Activated gamma-delta T cell treated with anti-CD3 and anti-CD28 coated beads, Interleukin-2, amount 50 U/mL, for 16 hours (primary cell): ENCODE results near the gene NOX5.

Experiments used
- DNase-seq: peaks from one replicate; pipeline ENCODE4 v3.0.0-alpha.2; 2020; ENCODE audit warnings: low read depth

The NOX5 gene

DNA sequence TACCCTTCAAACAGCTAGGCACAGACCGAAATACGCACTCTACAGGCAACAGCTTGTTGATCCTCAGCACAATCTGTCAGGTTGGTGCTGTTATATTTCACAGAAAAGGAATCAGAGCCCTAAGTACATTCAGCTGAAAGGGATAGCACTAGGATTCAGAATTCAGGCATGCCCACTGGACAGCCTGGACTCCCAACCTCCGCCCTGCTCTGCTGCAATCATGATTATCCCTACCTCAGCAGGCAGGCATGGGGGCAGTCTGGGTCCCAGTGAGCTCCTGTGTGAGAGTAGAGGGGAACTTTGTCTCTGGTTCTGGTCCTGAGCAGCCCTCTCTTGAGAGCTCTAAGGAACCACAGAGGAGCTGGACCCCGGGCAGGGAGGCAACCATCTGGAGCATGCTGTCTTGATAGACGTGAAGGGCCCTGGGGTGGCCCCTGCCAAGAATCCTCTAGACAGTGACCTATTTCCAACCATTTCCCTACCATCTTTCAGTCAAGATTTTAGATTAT, 23.4 kb upstream of the NOX5 start:
- DNase-seq: no peak

DNA sequence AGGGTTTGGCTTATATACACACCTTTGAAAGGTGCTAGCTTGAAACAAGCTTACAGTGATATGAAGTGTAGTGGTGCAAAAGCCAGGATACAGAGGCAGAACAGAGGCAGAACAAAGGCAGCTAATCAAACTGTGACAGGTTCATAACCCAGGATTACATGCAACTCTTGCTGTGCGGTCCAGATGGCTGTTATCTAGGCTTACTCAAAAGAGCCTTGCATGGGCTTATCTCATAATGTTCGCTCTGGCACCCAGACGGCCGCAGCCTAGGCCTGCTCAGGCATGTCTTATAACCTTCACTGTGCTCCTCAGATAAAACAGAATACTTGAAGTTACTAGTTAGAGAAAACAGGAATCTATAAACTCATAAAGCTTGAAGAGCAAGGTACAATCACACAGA, 22.8 kb upstream of the NOX5 start:
- DNase-seq: no peak

DNA sequence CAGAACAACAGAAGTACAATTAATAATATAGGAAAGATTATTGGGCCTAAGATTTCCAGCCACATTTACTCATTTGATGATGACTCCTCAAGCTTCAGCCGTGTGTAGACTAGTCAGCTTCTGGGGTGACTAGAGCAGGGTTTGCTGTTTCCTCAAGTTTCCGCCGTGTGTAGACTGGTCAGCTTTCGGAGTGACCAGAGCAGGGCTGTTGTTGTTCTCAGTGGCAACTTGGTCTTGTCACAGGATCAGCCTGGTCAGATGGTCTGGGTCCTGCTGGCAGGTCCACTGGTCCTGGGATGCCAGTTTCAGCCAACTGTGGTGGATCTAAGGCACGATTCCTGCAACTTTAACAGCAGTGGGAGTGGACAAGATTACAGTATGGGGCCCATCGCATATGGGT, 21.8 kb upstream of the NOX5 start:
- no peak for DNase-seq

DNA sequence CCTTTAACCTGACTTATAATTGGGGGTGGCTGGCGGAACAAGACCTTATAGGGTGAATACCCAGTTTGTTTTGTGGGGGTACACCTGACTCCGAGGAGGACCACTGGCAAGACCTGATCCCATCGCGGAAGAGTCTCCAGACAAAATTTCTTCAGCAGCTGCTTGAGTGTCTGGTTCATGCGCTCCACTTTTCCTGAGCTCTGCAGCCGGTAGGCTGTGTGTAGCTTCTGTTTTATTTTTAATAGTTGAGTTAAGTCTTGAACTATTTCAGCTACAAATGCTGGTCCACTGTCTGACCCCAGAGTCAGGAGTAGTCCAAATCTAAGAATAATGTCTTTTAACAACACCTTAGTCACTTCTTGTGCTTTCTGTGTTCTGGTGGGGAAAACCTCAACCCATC, 21.2 kb upstream of the NOX5 start:
- DNase-seq: no peak

DNA sequence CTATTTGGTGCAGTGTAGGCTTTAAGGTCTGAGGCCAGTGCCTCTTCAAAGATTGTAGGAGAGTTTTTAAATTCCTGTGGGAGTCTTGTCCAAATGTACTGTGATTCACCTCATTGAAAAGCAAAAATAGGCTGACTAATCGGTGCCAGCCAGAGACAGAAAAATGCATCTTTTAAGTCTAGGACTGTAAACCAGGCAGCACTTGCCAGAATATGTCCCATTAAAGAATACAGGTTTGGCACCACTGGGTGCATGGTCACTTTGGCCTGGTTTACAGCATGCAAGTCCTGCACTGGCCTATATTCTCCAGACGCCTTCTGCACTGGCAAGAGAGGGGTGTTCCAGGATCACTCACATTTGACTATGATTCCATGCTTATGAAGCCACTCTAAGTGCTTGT, 20.3 kb upstream of the NOX5 start:
- no peak for DNase-seq

DNA sequence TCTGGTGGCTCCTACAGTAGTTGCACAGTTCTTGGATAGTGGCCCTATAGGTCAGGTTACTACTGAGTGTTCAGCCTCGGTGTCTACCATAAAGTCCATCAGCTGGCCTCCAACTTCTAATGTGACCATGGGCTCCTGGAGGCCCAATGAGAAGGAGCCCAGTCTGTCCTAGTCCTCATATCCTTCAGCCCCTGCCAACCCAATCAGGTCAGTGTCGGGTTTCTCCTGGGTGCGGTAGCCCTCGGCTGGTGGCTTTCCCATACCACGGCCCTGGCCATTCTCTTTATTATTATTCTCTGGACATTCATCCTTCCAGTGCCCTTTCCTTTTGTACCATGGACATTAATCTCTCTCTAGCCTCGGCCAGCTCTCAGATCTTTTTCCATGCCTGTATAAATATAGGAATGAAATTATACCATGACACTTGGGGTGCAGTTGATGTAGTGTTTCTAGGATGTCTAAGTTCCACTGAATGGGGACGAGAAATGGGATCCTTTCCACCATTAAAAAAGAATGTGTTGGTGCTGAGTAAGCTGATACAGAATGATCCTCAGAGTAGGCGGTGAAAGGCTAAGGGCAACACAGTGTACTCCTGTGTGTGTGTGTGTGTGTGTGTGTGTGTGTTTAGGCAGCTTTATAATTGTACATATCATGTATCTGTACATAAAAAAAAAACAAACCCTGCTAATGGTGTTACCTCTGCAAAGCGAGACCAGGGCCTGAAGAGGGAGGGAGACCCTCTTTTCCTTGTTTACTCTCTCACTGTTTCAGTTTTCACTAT, 19.3 kb upstream of the NOX5 start:
- DNase-seq: no peak

DNA sequence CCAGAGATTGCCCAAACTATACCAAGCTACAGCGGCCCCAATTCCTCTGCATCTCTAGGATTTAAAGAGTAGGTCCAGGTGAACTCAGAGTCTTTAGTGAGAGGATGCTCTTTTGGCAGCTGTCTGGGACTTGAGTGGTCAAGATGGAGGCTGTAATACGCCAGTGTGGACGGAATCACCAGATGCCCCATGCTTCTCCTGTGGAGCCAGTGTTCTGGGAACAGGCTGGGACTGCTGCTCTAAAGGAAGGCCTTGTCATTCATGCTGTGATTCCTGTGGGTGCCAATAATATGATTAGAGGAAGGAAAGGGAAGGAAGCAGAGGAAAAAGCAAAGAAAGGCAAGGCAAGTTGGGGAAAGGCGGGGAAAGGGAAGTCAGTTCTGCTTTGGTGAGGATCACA, 17.4 kb upstream of the NOX5 start:
- no peak for DNase-seq

DNA sequence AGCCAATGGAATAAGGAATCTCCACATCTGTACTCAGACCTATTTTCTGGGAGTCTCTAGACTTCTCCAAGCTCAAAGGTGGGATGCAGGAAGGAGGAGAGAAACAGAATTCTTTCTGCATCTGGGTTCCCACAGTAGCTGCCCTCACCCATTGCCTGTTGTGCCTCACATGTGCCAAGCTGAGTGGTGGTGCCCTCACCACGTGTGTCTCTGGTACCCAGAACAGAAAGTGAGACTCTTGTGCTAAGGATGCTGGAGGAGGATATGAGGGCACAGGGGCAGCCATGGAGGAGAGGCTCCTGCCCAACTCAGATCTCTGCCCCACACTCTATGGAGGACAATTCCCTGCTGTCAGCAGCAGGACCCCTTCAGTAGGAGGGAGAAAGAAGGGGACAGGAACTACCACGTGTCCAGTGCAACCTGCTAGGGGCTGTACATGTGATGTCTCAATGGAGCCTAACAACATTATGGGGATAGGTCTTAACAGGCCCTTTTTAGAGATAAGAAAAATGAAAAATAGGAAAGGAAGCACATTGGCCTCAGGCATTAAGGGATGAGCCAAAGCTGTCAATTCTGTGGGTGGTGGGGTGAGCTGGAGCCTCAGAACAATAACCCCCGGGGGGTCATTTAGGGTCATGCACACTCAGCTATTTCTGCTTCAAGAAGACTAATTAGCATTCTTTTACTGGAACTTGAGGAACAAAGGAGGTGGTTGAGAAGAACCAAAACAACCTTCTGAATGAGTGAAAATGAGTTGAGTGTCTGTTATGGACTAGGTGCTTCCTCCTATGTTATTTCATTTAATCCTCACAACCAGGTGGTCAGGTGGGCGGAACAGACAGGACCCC, 16.3 kb upstream of the NOX5 start:
- no peak for DNase-seq

DNA sequence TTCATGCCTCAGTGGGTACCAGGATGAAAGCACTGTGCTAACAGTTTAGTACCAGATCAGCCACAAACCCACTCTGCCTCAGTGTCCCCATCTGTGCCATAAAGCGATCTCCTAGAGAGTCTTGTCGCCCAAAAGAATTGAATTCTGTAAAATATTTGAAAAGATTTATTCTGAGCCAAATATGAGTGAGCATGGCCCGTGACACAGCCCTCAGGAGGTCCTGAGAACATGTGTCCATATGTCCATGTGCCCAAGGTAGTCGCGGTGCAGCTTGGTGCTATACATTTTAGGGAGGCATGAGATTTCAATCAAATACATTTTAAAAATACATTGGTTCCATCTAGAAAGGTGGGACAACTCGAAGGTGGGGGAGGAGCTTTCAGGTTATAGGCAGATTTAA, 15.4 kb upstream of the NOX5 start:
- DNase-seq: no peak

DNA sequence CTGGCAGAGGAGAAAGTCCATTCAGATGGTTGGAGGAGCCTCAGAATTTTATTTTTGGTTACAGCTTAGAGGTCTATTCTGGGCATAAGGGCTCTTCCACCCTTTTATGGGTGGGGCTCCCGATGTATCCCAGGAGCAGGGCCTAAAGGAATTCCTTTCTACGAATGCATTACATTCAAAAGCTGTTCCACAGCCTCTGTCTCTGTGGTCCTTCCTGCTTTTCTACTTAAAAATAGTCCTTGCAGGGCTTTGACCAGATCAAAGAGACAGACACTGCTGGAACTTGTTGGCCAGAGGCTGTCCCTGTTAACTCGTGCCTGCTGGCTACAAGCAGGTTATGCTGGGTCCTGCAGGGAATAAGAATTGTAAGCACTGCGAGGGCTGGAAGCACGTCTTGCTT, 14.4 kb upstream of the NOX5 start:
- no peak for DNase-seq

DNA sequence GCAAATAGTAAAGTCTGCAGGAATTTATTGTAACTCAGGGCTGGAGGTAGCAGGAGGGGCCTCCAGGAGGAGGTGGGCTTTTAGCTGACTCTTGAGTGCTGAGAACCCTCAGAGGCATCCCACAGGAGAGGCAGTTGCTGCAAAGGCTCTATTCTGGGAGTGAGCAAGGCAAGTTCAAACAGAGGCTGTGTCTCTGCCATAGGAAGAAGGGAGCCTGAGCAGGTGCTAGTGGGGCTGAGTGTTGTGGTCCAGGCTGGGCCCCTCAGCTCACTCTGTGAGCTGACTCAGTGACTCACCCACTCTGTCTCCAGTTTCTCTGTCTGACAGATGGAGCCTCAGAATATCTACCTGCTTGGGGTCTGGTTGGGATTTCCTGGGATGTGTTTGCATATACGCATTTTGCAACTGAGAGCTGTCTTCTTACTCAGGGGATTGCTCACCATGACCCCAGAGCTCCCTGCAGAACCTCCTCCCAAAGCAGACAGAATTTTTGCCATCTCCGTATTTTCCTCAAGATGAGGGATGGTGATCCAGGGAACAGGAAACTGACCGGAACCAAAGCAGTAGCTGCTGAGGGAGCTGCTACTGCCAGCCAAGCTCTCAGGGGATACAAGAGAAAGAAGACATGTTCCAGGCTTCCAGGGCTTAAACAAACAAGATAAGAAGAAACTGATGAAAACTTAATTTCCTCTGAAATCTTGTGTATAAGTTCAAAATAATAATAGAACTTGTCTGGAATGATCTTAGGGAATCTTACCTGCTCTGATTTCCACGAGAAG, 13.6 kb upstream of the NOX5 start:
- no peak for DNase-seq

DNA sequence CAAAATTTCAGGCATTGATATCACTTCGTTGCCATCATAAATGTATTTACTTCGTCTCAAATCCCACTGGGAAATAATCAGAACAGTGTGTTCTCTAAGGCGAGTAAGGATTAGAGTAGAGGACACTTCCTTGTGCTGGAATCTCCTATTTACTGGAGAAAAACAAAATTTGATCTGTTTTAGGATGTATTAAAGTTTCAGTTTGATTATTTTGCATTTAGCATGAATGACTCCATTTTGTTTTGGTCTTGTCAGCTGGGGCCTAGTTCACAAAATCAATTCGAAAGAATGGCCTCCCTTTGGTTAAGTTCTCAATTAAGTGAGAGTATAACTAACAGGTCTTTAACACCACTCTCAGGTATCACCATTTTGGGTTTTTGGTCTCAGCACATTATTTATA, 11.7 kb upstream of the NOX5 start:
- no peak for DNase-seq

DNA sequence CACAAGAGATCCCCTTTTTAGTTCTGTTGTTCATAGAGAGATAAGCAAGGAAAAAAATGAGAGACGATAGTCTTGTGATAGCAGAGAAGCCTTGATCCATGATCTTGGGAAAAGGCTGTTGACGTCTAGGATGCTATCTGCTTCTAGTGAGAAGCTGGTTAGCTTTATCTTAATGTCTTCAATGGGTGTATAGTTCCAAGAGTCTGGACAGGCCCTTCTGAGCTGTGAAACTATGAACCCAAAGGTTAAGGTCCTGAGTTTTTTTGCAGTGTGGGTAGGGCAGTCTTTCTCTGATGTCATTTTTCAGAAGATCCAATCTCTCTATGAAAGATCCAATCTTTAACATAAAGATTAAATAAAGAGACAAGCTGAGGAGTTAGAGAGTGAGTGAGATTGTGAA, 10.5 kb upstream of the NOX5 start:
- DNase-seq: no peak

DNA sequence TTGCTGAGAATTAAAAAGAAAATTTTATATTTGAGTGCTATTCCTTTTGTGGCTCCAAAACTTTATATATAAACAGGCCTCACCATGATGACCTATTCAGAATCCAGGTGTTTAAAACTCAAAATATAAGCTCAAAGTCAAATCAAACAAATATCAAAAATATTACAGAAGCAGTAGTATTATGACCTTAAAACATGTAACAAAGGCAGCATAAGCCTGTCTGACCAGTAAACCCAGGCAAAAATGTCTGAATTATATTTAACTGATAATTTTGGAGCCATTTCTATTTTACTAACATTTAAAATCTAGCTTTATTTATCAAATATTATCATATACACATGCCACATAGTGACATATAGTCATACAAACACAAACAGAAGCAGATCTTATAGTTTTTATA, 6.4 kb upstream of the NOX5 start:
- DNase-seq: no peak

DNA sequence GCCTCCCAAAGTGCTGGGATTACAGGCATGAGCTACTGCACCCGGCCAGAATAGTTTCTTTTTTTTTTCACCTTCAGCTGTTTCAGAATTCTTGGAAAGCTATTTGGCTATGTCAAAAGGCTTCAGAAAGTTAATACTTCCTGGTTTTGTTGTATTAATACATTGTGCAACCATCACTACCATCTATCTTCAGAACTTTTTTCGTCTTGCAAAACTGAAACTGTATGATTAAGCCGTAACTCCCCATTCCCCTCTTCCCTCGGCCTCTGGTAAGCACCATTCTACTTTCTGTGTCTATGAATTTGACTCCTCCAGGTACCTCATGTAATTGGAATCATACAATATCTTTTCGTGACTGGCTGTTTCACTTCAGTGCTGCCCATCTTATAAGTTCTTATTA, 5.2 kb upstream of the NOX5 start:
- DNase-seq: no peak

DNA sequence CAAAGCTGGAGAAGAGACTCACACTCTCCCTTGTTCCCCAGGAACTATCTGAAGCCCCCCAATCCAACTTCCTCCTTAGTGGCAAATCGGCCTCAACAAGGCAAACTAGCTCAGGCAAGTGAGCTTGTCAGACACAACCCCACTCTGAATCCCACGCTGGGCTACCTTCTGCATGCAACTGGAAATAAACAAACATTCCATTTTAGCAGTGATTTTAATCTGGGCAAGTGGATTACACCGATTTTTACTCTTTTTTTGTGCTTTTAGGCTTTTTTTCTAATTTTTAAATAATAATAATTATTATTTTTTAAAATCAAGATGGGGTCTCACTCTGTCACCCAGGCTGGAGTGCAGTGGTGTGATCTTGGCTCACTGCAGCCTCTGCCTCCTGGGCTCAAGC, 2.9 kb upstream of the NOX5 start:
- no peak for DNase-seq

DNA sequence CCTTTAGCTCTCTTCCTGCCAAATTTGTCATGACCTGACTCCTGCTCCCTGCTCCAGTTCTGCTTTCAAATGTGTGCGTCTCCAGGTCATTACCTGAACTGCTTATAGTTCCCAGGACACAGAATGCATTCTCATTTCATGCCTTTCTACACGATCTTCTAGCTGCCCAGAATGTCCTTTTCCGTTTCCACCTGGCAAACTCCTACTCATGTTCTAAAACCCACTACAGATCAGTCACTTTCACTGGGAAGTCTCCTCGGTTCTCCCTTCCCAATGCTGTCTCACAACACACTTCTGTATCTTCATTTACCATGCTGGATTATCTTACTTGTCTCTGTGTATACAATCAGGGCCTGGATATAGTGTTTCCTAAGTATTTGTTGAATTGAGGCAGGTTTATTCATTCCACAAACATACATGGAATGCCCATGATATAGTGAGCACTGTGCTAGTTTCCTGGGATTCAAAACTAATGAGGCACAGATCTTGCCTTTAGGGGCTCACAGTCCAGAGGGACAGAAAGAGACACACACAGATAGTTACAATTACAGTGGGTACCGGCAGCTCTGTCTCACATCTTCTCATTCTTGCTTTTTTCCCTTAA, 1.6 kb upstream of the NOX5 start:
- DNase-seq: no peak

DNA sequence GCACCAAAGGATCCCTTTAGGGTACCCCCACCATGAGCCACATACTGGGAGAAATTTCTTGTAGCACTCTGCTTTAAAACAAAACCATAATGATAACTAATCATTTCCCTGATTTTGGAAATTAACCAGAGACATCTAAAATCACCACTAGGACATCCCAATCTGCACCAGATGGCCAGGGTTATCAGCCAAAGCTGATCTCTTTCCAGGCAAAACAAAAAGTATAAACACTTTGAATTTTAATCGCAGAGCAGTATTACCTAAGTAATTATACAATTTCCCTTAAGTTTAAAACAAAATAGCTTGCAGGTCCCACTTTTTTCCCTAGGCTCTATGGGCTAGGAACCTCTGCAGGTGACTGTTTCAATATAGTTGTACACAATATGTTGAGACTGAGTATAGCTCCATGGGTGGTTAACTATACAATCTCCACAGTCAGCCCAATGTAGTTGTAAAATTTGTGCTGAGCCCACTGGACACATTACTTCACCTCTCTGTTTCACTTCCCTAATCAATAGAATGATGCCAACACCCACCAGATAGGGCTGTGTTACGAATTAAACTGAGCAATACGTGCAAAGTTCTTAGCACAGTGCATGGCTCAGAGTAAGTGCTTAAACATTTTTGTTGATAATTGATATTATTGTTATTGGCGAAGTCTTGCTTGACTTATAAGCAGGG, 629 bp upstream of the NOX5 start:
- no peak for DNase-seq

DNA sequence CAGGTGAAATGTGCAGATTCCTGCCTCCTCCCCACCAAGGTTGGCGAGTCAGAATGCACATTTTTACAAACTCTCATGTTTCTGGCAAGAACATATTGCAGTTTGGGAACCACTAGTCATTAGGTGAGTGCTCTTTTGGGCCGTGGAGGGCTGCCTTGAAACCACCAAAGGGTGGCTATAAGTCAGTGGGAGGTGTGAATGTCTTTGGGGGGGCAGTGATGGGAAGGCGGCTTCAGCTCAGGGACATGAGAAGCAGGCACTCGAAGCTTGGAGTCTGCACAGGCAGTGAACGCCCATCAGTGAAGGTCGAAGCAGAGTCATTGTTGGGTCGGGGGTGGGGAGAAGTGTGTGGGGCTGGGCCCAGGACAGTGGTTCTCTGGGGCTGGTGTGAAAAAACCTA, 1.1 kb downstream of the NOX5 start:
- no peak for DNase-seq

DNA sequence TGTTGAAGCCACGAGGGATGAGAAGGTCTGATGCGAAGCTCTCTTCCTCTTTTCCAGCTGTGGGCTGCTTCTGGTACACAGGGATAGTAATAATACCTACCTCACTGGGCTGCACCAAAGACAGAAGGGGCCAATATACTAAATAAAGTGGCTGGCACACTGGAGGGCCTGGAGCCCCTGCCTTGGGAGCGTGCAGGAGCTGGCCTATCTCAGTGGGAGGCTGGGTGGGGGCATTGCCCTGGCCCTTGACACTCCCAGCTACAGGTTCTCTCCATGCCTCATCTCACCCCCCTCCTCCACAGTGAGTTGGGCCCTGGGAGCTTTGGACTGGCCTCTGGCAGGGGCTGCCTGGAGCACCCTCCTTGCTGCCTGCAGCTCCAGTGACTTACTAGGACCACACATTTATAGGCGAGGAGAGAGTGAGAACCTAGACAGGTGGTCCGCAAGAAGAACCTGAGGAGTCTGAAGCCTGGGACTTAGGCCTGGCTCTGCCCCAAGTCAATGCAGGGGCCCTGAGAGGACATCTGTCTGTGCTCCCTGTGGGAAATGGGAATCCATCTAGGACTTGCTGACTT, 1.6 kb downstream of the NOX5 start:
- DNase-seq: no peak

DNA sequence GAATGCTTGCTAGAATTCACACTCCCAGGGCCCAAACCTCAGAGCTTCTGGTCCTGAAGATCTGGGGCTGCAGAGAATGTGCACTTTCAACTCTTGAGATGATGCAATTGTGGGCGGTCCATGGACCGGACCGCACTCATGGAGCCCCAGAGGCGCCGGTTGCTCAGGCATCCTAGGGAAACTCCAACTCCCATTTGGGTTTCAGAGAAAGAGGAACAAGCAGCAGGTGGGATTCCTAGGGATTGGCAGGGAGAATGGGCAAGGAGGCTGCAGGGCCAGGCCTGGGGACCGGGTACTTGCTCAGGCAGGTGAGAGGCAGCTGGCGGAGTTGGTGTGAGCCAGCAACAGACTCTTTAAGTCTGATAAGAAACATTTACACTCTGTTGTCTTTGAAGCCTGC, 3.5 kb downstream of the NOX5 start:
- no peak for DNase-seq
